ENCODE data around the gene PKP4.
"Not testable (repeated sequence)": the region's sequence is repeated elsewhere in the genome, so short reads cannot be mapped to it uniquely, and the experiment has no call there.

PKP4 gene, protein sequence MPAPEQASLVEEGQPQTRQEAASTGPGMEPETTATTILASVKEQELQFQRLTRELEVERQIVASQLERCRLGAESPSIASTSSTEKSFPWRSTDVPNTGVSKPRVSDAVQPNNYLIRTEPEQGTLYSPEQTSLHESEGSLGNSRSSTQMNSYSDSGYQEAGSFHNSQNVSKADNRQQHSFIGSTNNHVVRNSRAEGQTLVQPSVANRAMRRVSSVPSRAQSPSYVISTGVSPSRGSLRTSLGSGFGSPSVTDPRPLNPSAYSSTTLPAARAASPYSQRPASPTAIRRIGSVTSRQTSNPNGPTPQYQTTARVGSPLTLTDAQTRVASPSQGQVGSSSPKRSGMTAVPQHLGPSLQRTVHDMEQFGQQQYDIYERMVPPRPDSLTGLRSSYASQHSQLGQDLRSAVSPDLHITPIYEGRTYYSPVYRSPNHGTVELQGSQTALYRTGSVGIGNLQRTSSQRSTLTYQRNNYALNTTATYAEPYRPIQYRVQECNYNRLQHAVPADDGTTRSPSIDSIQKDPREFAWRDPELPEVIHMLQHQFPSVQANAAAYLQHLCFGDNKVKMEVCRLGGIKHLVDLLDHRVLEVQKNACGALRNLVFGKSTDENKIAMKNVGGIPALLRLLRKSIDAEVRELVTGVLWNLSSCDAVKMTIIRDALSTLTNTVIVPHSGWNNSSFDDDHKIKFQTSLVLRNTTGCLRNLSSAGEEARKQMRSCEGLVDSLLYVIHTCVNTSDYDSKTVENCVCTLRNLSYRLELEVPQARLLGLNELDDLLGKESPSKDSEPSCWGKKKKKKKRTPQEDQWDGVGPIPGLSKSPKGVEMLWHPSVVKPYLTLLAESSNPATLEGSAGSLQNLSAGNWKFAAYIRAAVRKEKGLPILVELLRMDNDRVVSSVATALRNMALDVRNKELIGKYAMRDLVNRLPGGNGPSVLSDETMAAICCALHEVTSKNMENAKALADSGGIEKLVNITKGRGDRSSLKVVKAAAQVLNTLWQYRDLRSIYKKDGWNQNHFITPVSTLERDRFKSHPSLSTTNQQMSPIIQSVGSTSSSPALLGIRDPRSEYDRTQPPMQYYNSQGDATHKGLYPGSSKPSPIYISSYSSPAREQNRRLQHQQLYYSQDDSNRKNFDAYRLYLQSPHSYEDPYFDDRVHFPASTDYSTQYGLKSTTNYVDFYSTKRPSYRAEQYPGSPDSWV

DNA sequence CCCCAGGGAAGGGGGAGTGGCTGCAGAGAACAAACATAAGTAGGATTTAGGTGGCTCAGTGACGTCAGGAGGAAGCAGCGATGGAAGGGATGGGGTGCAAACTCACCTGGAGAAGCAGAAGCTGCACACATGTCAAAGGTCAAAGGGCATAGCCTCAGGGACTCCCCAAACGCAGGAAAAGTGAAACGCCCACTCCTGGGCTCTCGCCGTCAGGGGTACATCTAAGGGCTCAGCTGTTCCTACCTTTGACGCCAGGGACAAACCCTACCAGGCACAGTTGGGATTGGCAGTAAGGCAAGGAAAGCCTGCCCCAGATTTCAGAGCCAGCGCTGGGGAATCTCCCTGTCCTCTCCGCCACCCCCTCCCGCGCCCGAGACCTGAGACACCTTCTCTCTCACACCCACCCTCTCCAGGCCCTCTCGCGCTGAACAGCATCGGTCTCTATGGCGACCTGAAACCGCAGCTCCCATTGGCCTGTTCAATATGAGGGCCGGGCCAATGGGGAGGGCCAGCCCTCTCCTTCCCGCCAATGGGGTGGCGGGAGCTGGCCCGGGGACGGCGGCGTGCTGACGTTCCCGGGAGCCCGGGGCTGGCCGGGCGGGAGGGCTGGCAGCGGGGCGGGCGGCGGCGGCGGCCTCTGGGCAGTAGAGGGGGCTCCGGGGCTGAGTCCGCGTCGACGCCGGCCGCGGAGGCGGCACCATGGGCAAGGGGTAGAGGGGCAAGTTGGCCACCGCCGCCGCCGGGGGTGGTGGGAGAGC is at the start of gene PKP4, which contains the start of gene CCDC148:
PKP4 (plus strand) TSS at position 644 of the 758 bp plus-strand sequence. CDS start 76,233 bp downstream, outside the sequence.
CCDC148 (minus strand) TSS at position 445 of the 758 bp plus-strand sequence; CDS start at position 131, 314 bp downstream.
- DNase-seq = peak; percentile 92

DNA sequence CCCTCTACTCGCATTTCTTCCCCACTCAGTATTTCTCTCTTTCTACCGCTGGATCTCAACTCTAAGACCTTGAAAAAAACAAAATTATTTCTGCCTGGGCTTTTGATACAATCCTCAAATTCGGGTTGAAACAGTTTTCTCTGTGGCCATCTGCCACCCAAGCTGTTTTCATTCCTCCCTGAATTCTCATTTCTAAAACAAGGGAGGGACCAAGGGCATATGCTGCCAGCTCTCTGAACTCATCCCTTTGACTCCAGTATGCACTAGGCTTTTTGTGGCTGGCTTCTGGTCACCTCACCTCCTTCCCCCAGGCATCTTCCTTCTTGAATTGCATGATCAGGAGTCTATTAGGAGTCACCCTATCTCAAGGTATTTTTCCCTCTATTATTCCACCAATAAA is 49.7 kb upstream of the PKP4 start:
- DNase-seq = no peak

- DNase-seq = no peak
Observed at GRCh38 chr2:158410132-158410531, 46.6 kb upstream of the PKP4 start.

- no peak for DNase-seq
Observed at GRCh38 chr2:158411748-158412147, 45.0 kb upstream of the PKP4 start.

GRCh38 chr2:158412206-158412605 is 44.5 kb upstream of the PKP4 start:
- DNase-seq = no peak

DNA sequence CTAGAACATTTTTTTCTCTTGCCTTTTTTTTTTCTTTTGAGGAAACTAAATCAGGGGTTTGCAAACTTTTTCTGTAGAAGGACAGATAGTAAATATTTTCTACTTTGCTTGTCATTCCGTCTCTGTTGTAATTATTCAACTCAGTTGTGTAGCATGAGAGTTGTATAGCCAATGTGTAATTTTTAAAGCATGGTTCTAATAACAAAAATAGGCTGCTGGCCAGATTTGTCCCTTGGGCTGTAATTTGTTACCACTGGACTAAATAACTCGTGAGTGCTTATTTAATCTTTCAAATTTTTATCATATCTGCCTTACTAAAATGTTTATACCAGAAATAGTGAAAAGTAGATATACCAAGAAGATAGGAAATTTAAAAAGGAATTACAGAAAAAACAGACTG is 43.2 kb upstream of the PKP4 start:
- no peak for DNase-seq

DNA sequence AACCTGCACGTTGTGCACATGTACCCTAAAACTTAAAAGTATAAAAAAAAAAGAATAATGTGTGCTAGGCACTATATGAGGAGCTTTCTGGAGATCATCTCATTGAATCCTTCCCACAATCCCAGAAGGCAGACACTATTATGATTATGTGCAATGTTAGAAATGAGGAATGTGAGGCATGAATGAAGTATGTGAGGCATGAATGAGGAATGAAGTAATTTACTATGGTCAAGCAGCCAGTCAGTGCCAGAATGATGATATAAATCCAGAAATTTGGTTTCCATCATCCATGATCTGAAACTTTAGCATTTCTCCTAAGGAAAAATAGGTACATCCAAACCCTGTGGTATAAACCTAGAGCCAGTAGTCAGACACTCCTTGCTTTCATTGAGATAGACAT is 42.2 kb upstream of the PKP4 start:
- DNase-seq = no peak

DNA sequence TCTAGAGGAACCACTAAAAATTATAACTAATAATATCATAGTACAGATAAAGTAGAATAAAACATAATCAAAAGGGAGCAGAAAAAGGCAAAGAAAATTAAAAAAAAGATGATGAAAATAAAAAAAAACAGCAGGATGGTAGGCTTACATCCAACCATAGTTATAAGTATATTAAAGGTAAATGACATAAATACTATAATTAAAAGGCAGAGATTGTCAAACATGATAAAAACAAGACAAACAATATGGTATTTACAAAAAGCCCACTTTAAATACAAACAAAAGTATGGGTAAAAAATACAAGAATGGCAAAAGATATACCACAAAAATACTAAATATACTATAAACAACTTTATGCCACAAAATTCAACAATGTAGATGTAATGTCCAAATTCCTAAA is 24.6 kb upstream of the PKP4 start:
- no peak for DNase-seq

DNA sequence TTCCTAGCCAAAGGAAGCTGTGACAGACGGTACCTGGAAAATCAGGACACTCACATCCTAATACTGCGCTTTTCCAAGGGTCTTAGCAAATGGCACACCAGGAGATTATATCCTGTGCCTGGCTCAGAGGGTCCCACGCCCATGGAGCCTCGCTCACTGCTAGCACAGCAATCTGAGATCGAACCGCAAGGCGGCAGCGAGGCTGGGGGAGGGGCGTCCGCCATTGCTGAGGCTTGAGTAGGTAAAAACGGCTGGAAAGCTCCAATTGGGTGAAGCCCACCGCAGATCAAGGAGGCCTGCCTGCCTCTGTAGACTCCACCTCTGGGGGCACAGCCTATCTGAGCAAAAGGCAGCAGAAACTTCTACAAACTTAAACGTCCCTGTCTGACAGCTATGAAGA is 23.0 kb upstream of the PKP4 start:
- not testable (repeated sequence) for DNase-seq

GRCh38 chr2:158439062-158439461 is 17.7 kb upstream of the PKP4 start:
- not testable (repeated sequence) for DNase-seq

DNA sequence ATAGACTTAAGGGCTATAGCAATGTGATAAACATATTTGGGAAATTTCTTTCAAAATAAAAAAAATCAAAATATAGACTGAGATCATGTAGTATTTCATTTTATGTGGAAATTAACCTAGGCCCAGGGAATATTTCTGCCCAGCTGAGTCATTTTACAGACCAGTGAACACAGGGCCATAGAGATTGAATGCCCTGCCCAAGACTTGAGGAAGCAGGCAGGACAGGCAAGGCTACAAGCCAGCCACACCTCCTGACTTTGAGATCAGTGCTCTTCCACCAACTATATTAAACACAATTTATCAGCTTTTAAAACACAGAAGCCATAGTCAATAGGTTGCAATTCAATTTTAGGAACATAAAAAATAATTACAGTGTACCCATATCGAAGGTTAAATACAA is 13.1 kb upstream of the PKP4 start:
- DNase-seq = no peak

DNA sequence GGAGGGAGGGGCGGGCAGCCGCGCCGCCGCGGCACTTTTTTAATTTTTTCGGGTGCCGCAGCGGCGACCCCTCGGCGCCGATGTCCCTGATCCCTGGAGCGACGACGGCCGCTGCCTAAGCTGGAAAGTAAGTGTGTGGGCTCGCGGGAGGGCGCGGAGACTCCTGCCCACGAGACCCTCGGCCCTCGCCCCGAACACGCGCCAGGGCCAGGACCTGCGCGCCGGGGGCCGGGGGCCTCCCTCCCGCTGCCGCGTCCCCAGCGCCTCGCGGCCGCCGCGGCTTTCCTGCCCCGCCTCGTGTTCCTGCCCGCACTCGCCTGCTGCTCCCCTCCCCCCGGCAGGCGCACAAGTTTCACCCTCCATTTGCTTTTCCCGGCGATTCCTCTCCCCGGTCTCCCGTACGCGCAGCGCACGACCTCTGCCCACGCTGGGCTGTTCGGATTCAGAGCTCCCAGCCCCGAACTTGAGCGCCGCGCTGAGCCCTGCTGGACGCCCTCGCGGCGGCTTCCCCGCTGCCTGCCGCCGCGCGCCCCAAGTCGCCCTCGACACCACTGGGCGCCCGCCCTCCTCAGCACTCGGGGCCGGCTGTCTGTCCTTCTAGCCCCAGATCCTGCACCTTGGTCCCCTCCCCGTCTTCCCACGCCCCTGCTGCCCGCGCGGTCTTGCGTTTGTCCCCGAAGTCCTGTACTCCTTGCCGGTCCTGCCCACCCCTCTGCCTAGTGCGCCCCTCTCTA is 507 bp downstream of the PKP4 start:
- DNase-seq = peak; percentile 59

DNA sequence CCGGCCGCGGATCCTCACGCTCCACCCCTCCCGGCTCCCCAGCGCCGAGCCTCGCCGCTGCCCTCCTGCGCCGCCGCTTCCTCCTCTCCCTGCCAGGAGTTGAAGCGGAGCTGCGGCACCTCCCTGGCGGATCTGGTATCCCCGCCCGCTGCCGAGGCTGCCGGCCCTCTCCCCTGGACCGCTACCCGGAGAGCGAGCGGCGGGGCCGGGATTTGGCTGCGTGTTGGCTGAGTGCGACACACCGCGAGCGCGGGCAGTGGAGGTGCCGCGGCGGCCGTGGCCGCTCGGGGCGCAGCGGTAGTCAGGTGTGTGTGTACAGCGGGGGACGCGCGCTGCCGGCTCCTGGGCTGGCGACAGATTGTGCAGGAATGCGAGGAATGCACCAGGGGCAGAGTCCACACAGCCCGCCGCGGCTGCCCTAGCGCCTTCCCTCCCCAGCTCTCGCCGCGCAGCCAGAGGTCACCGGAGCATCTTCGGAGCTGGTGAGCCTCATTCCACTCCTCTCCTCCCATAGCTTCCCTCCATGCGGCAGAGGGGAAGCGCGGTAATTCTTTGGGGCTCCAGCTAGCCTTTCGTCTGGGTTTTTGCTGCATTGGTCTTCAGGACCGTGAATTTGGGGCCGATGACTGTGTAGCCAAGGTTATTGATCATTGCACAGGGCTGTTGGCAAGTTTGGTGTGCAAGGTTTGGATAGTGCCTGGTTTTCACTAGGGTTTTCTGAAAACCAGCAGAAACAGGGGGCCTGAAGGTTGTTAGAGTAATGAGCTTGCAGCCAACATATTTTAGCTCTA is 1.3 kb downstream of the PKP4 start:
- DNase-seq = peak; percentile 63

GRCh38 chr2:158458617-158458920 is 1.8 kb downstream of the PKP4 start:
- peak; percentile 11 for DNase-seq

- DNase-seq = no peak
Observed at GRCh38 chr2:158459161-158460003, 2.6 kb downstream of the PKP4 start.

DNA sequence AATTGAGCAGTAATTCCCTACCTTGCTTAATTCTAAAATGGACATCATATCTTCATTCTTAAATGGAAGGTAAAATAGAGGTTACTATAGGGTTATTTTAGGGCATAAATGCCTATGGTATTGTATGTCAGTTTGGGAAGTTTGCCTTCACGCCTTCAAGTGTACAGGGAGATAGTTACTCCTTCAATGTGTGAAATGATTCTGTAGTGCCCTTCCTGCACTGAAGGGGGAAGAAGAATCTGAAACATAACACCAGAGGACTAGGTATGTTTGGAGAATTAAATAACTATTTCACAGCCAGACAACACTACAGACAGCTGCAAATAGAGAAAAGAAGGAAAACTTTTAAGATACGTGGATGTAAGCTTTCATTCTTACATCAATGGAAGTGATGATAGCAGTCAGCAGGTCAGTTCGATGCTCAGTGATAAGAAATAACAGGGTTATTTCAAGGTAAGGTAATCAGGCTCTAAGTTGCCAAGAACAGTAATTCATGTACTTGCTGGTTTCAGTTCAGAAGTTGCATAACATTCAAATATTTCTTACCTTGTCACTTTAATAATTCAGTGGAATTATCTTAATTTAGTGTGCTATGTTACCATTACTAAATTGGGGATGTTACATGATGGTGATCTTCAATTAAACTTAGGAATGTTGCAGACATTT is 4.0 kb downstream of the PKP4 start:
- DNase-seq = peak; percentile 29

DNA sequence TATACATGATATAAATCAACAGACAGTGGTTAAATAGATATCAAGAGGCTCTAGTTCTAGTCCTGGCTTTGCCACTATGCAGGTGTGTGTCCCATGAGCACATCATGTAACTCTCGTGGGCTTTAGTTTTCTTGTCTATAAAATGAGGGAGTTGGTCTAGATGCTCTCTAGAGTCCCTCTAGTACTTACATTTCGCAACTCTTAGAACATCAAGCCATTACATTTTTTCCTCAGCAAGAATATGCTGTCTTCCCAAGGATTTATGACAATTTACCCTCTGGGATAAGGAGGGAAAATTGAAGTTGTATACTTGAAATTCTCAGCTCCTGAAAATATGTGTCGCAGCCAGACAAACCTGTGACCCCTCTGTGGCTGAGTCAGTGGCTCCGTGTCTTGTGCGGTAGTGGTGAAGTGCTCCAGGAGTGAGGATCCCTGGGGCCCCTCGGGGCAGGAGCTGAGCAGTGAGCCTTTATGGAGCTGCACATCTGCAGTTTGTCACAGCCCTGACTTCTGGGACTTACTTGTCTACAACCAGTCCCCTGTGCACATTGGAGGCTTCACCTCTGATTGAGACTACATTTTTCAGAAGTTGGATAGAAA is 6.8 kb downstream of the PKP4 start:
- DNase-seq = no peak

GRCh38 chr2:158464426-158465281 is 7.9 kb downstream of the PKP4 start:
- peak; percentile 55 for DNase-seq
